ENCODE measurements around the gene HVCN1.

DNA sequence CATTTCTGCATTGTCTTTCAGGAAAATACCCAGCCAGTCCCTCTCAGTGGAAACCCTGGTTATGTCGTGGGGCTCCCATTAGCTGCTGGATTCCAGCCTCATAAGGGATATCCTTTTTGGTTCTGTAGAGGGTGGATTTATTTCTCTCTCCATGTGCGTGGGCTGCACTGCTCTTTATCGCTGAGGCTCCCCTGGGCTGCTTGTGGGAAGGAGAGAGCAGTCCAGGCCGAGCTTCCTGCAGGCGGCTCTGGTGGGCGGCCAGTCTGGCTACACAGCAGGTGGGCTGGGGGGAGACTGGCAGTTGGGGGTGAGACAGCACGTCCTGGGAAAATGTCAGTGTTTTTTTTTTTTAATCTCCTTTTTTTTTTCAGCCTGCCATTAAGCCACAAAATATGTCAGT, 47.4 kb downstream of the HVCN1 start:
- TF ChIP-seq, protein P1, sequence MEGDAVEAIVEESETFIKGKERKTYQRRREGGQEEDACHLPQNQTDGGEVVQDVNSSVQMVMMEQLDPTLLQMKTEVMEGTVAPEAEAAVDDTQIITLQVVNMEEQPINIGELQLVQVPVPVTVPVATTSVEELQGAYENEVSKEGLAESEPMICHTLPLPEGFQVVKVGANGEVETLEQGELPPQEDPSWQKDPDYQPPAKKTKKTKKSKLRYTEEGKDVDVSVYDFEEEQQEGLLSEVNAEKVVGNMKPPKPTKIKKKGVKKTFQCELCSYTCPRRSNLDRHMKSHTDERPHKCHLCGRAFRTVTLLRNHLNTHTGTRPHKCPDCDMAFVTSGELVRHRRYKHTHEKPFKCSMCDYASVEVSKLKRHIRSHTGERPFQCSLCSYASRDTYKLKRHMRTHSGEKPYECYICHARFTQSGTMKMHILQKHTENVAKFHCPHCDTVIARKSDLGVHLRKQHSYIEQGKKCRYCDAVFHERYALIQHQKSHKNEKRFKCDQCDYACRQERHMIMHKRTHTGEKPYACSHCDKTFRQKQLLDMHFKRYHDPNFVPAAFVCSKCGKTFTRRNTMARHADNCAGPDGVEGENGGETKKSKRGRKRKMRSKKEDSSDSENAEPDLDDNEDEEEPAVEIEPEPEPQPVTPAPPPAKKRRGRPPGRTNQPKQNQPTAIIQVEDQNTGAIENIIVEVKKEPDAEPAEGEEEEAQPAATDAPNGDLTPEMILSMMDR (IDR thresholded peaks at IDR 0.05; ENCODE audit: low read length): no peak
- no peak for TF ChIP-seq EZH2 (IDR thresholded peaks at IDR 0.05; ENCODE audit: borderline replicate concordance, low read length)
